Esophagus muscularis mucosa (tissue), 2 donors: ENCODE results near the gene RAG2.

Experiments
- EP300 ChIP-seq: sonication (generic); formaldehyde crosslinking; IDR thresholded peaks from one replicate; pipeline ENCODE4 v1.6.1; 2017; ENCODE audit warnings: antibody characterized with exemption
- POLR2A ChIP-seq: fragments of 450-650 bp; IDR thresholded peaks from one replicate; pipeline ENCODE4 v1.6.1; 2017; ENCODE audit warnings: antibody characterized with exemption, moderate library complexity, mild to moderate bottlenecking, low read depth

- no peak for TF ChIP-seq POLR2A
- TF ChIP-seq EP300, result no peak
Measured at GRCh38 chr11:36627006-36627405, 29.0 kb upstream of the RAG2 start.
